GDM1 (cell line): ENCODE measurements around the gene PCDH8.
A peak's percentile ranks its signal among the peaks of the same experiment; 100 is the strongest.

Source experiments
- DNase-seq: peaks from one replicate; lab custom pipeline; 2025; lab: John Stamatoyannopoulos, UW

PCDH8 gene

GRCh38 chr13:52848455-52849195 lies at the start of gene PCDH8:
TSS of gene PCDH8 (minus strand) at chr13:52848640. CDS start at chr13:52848436, 204 bp downstream.
- no peak for DNase-seq

GRCh38 chr13:52896827-52897659 lies 48.6 kb upstream of the PCDH8 start:
- DNase-seq, result no peak

DNA sequence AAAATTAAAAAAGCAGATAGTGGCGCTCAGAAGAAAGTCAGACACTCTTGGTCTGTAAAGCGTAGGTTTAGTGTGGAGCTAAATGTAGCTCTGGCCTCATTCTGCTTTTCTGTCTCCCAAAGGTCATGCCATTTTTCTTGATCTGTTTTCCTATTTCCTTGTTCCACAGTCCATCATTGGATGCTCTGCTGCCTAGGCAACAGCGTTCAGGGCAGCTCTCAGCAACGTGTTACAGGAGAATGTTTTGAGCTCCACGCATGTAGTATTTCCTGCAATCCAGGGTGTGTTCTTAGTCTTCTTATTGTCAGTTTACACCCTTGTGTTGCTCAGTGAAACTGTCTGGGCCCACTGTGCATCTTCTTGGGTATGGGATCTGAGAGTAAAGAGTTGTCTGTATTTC lies 46.0 kb upstream of the PCDH8 start:
- no peak for DNase-seq

- DNase-seq, result no peak
Observed at GRCh38 chr13:52892925-52893324, 44.5 kb upstream of the PCDH8 start.

DNA sequence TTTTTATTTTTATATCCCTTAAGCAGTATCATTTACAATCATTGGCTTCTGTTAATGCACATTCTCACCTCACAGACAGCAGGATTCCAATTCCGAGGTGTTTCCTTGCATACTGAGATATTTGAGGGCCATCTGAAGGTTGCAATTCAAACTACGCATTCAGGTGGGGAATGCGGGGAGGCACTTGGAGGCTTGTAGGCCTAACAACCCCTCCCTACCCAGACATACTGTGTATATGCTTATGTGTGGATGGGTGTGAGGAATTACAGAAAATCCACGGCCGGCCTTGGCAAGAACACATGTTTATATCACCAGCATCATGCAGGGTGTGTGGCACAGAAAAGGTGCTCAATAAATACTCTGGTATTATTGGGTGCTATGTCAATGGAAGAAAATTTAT lies 43.3 kb upstream of the PCDH8 start:
- no peak for DNase-seq

- no peak for DNase-seq
Observed at GRCh38 chr13:52887165-52887564, 38.7 kb upstream of the PCDH8 start.

GRCh38 chr13:52885141-52885540 lies 36.7 kb upstream of the PCDH8 start:
- DNase-seq, result peak; percentile 75

- DNase-seq, result no peak
Observed at GRCh38 chr13:52884429-52885010, 36.1 kb upstream of the PCDH8 start.

DNA sequence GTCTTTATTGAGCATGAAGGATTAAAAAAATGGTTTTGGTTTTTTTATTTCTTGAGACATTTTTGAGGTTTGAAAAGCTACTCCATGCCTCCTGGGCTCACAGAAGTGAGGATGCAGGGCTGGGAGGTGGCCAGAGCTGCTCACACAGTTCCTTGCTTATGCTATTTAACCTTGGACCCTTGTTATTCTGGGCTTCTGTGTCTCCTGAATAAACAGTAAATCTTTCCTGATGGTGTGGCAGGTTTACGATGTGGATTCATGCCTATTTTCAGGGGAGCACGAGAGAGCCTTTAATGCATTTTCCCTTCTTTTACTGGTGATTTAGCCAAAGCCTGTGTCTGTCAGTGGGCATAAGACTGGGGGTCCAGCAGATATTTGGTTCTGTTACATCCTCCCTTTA lies 34.3 kb upstream of the PCDH8 start:
- no peak for DNase-seq

DNA sequence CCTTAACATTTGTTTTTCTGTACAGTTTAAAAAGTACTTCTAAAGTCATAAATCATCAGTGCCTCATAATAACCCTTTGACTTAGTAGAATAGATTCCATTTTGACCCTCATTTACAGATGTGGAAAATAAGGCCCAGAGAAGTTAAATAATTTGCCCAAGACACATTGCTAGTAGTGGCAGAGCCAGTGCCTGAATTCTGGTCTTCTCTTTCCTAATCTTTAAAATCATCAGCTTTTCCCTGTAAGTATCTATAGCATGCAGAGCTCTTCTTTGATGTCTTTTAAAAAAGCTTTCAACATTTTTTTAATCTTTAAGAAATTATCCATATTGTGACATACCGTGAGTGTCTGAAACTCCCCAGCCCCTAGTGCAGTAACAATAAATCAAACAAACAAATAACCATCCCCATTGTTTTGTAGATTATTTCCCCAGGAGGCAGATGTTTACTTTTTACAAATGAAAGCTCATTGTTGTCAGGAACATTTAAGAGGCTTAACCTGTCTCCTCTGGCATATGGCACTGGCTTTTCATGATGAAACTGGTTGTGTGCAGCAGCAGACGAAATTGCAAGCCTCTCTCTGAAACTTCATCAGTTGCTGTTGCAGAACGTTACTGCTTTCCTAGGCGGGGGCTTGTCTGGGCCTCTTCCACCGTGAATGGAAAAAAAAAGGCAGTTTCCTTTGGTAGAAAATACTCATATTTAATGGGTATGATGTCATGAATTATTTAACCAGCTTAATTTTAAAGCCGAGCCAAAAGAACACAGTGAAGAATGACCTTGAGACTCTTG lies 31.7 kb upstream of the PCDH8 start:
- DNase-seq, result no peak

DNA sequence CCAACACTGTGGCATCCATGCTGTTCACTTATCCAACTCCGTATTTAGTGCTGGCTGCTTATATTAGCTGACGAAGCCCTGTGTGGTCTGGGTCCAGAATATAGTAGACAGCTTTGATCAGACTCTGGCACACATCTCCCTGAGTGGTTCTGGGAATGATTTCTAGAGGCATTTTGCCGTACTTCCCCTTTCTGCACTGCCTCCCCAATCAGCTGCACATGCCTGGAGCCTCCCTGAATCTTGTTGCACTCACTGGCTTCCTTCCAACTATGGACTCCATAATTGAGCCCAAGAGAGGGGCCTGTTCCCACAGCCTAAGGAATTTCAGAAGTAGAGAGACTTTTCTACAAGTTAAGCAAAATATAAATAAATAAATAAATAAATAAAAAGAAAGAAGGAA lies 30.4 kb upstream of the PCDH8 start:
- DNase-seq, result peak; percentile 17

DNA sequence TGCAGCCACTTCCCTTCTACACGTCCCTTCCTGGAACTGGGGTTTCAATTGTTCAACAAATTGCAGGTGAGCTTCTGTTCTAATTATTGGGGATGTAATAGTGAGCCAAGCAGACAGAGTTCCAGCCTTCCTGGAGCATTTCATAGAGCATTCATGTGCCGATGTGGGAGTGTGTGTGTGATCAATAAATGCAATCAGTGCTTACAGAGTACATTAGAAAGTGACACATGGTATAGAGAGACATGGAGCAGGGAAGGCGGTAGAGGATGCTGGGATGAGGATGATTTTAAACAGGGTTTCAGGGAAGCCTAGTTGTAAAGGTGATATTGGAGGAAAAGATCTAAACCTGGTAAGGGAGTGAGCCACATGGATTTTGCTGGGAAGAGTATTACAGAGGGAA lies 21.7 kb upstream of the PCDH8 start:
- no peak for DNase-seq

DNA sequence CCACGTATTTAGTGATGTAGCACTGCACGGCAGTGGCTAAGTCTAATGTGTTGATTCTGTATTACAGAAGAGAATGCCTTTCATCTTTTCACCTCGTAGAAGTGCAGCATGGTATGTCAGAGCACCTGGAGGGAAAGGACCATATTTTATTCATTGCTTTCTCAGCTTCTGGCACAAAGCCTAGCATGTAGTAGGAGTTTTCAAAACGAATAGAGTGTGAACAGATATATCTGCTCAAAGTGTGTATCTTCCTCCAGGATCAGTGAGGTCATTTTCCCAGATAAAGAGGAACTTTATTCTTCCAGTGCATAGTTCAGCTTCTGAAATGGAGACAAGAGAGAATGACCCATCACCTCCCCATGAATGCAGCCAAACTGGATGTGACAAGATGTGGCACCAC lies 21.2 kb upstream of the PCDH8 start:
- no peak for DNase-seq

- no peak for DNase-seq
Observed at GRCh38 chr13:52869050-52869449, 20.6 kb upstream of the PCDH8 start.

GRCh38 chr13:52868190-52868589 lies 19.8 kb upstream of the PCDH8 start:
- no peak for DNase-seq

- DNase-seq, result no peak
Observed at GRCh38 chr13:52864941-52865340, 16.5 kb upstream of the PCDH8 start.

DNA sequence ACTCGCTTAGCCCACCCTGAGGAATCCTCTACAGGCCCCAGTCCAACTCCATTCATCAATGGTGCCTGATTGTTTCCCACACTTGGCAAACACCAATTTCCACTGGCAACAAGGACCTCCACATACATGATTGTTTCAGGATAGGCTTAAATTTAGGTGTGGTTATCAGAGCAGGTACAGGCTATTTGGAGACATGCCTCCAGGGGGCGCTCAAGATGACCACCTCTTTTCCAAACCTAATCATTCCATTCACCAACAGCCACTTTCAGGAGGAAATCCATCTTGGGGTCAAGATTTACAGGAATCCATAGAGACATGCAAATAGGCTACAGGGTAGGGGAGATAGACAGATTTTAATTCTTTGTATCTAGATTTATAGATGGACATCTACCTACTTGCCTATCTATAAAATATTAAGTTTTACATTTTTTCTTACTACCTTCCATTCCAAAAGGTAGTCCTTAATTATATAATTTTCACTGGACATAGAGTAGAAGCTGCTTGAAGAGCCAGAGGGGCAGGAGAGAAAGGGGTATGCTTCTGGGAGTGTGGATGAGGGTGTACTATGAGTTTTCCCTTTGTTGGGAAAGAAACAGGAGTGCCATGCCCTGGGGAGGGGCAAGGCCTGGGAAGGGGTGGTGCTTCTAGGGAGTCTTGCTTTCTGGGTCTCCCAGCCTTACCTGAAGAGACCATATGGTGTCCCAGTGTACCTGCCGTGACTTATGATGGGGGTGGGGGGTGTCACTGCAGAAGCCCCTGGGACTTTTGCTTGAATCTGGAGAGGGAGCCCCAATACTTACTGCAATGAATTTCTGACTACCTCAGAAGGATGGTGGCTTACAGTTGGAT lies 14.1 kb upstream of the PCDH8 start:
- DNase-seq, result peak; percentile 30

GRCh38 chr13:52852444-52852843 lies 4.0 kb upstream of the PCDH8 start:
- DNase-seq, result no peak

DNA sequence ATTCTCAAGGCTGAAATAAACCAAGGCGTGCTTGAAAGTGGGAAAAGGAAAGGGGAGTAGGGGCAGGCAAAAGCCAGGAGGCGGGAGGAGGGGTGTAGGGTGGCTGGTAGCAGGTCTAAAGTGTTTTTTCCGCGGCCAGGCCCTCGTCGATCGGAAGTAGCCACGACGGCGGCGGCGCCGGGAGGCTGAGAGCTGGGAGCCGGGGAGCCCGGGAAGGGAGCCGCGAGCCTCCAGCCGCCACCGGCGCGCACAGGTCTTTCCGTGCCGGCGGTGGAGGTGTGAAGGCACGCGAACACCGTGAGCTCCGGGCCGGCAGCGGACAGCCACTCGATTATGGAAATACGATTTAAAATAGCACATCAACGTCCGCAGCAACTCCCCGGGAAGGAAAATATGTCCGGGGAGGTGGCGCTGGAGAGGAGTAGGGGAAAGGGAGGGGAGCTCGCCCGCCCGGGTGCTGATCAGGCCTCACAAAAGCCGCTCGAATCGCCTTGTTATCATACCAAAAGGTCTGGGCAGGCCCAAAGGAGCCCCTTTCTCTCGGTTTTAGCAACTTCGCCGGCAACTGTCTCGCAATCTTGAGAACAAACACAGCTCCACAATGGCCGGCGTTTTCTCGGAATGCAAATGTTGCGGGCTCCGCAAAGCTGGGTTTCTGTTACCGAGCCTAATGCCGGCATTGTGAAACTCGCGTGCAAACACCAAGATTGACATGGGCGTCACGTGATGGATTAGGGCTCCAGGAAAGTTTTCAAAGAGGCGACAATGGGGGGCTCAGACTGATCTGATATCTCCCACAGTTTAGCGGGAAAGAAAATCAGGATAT lies 2.9 kb upstream of the PCDH8 start:
- no peak for DNase-seq

DNA sequence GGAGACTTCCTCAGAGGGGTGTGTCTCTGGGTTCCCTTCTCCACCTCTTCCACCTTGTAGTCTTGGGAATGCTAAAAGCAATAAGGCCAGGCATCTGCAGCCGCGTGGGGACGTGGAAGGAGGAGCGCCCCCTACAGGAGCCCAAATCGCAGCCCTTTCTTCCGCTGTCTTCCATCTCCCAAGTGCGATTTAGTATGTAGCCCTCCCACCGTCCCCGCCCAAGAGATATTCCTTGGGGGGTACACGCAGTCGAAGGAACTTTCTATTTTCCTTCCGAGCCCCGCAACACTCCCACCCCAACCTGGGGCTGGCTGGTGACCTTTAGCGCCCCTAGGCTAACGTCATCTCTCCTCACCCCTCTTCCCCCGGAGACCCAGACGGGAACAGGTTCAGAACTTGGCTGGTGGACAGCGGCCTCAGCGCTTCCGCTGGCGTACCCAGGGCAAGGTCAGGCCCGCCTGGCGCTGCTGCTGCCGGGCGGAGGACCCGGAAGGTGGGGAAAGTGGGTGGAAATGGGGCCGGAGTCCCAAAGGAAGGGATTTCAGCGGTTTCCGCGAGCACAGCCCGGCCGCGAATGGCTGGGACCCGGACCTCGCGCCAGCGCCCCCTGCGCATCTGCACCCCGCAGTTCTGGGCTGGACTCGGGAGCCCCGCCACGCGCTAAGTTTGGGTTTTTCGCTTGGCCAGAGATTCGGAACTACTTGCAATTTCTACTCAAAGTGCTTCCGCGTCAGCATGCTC lies 2.1 kb upstream of the PCDH8 start:
- peak; percentile 83 for DNase-seq
